ENCODE measurements around the gene GPRC6A. TPM values are rescaled to one million over a fixed set of nuclear protein-coding genes. Genes with fewer than 3 reads are reported as not detected.

Gene GPRC6A
- total and polyA plus RNA-seq, 10 of the 15 experiments (the other 5 are each of a cell fraction or from before 2014, with no cell fraction given): not detected

Other genes with a start within 250 kb of the GPRC6A start
- gene RSPH4A, start 212.6 kb downstream of the GPRC6A start, total RNA-seq (2014; rRNA removed): 0.23 and 0.27 TPM in 2 replicates
- 0.22 and 0.28 TPM in 2 replicates for gene RSPH4A, start 212.6 kb downstream of the GPRC6A start, total RNA-seq (2014; rRNA removed; fragmentation: Illumina TruSeq; extraction: Trizol)
- gene RSPH4A, start 212.6 kb downstream of the GPRC6A start, total RNA-seq (2021): 0.13 and 0.28 TPM in 2 replicates
- gene RSPH4A, start 212.6 kb downstream of the GPRC6A start, polyA plus RNA-seq (2011; rRNA removed): 0.08 and 0.10 TPM in 2 replicates
- gene RSPH4A, start 212.6 kb downstream of the GPRC6A start, polyA plus RNA-seq (2014; fragmentation: Illumina TruSeq; extraction: Trizol): 0.16 and 0.21 TPM in 2 replicates
- under 1 TPM; 0.07 to 0.23 TPM for gene RSPH4A, start 212.6 kb downstream of the GPRC6A start, polyA plus RNA-seq (2014; fragmentation: Nextera tagmentation; extraction: Ambion mirVana)
- gene RSPH4A, start 212.6 kb downstream of the GPRC6A start, polyA plus RNA-seq (2014; rRNA removed): 0.08 and 0.23 TPM in 2 replicates
- under 1 TPM in 1 of 2 experiments, not detected in 1; 0.09 TPM for gene RSPH4A, start 212.6 kb downstream of the GPRC6A start, polyA plus RNA-seq (2016; fragmentation: Nextera tagmentation; extraction: Ambion mirVana)
- gene ZUP1, start 160.3 kb downstream of the GPRC6A start, total RNA-seq (2014; rRNA removed): 16.5 and 20.8 TPM in 2 replicates
- 27.0 TPM in 2 replicates for gene ZUP1, start 160.3 kb downstream of the GPRC6A start, total RNA-seq (2014; rRNA removed; fragmentation: Illumina TruSeq; extraction: Trizol)
- 15.5 and 16.5 TPM in 2 replicates for gene ZUP1, start 160.3 kb downstream of the GPRC6A start, total RNA-seq (2021)
- gene ZUP1, start 160.3 kb downstream of the GPRC6A start, polyA plus RNA-seq (2011; rRNA removed): 24.1 and 41.6 TPM in 2 replicates
- gene ZUP1, start 160.3 kb downstream of the GPRC6A start, polyA plus RNA-seq (2014; fragmentation: Illumina TruSeq; extraction: Trizol): 22.6 and 33.5 TPM in 2 replicates
- gene ZUP1, start 160.3 kb downstream of the GPRC6A start, polyA plus RNA-seq (2014; fragmentation: Nextera tagmentation; extraction: Ambion mirVana): 10 to 100 TPM in 1 of 2 experiments, 1 to 10 TPM in 1; 10.0 to 16.4 TPM
- 13.1 and 14.4 TPM in 2 replicates for gene ZUP1, start 160.3 kb downstream of the GPRC6A start, polyA plus RNA-seq (2014; rRNA removed)
- 10 to 100 TPM; 19.6 to 19.8 TPM for gene ZUP1, start 160.3 kb downstream of the GPRC6A start, polyA plus RNA-seq (2016; fragmentation: Nextera tagmentation; extraction: Ambion mirVana)
- 4.2 and 4.8 TPM in 2 replicates for gene KPNA5, start 147.9 kb downstream of the GPRC6A start, total RNA-seq (2014; rRNA removed)
- 7.0 and 7.6 TPM in 2 replicates for gene KPNA5, start 147.9 kb downstream of the GPRC6A start, total RNA-seq (2014; rRNA removed; fragmentation: Illumina TruSeq; extraction: Trizol)
- 6.0 and 7.0 TPM in 2 replicates for gene KPNA5, start 147.9 kb downstream of the GPRC6A start, total RNA-seq (2021)
- gene KPNA5, start 147.9 kb downstream of the GPRC6A start, polyA plus RNA-seq (2011; rRNA removed): 4.8 and 10.6 TPM in 2 replicates
- gene KPNA5, start 147.9 kb downstream of the GPRC6A start, polyA plus RNA-seq (2014; fragmentation: Illumina TruSeq; extraction: Trizol): 4.7 and 5.9 TPM in 2 replicates
- 1 to 10 TPM; 1.9 to 2.5 TPM for gene KPNA5, start 147.9 kb downstream of the GPRC6A start, polyA plus RNA-seq (2014; fragmentation: Nextera tagmentation; extraction: Ambion mirVana)
- 2.9 and 4.6 TPM in 2 replicates for gene KPNA5, start 147.9 kb downstream of the GPRC6A start, polyA plus RNA-seq (2014; rRNA removed)
- gene KPNA5, start 147.9 kb downstream of the GPRC6A start, polyA plus RNA-seq (2016; fragmentation: Nextera tagmentation; extraction: Ambion mirVana): 1 to 10 TPM; 3.0 to 4.4 TPM
- gene FAM162B, start 63.4 kb downstream of the GPRC6A start, total RNA-seq (2014; rRNA removed): not detected in 2 replicates
- not detected in 2 replicates for gene FAM162B, start 63.4 kb downstream of the GPRC6A start, total RNA-seq (2014; rRNA removed; fragmentation: Illumina TruSeq; extraction: Trizol)
- gene FAM162B, start 63.4 kb downstream of the GPRC6A start, total RNA-seq (2021): not detected in 2 replicates
- not detected in 2 replicates for gene FAM162B, start 63.4 kb downstream of the GPRC6A start, polyA plus RNA-seq (2011; rRNA removed)
- gene FAM162B, start 63.4 kb downstream of the GPRC6A start, polyA plus RNA-seq (2014; fragmentation: Illumina TruSeq; extraction: Trizol): not detected in 2 replicates
- not detected for gene FAM162B, start 63.4 kb downstream of the GPRC6A start, polyA plus RNA-seq (2014; fragmentation: Nextera tagmentation; extraction: Ambion mirVana)
- not detected in 2 replicates for gene FAM162B, start 63.4 kb downstream of the GPRC6A start, polyA plus RNA-seq (2014; rRNA removed)
- not detected for gene FAM162B, start 63.4 kb downstream of the GPRC6A start, polyA plus RNA-seq (2016; fragmentation: Nextera tagmentation; extraction: Ambion mirVana)
- gene RFX6, start 48.2 kb upstream of the GPRC6A start, total RNA-seq (2014; rRNA removed): not detected in 2 replicates
- not detected in 2 replicates for gene RFX6, start 48.2 kb upstream of the GPRC6A start, total RNA-seq (2014; rRNA removed; fragmentation: Illumina TruSeq; extraction: Trizol)
- not detected in 2 replicates for gene RFX6, start 48.2 kb upstream of the GPRC6A start, total RNA-seq (2021)
- not detected in 2 replicates for gene RFX6, start 48.2 kb upstream of the GPRC6A start, polyA plus RNA-seq (2011; rRNA removed)
- gene RFX6, start 48.2 kb upstream of the GPRC6A start, polyA plus RNA-seq (2014; fragmentation: Illumina TruSeq; extraction: Trizol): not detected in 2 replicates
- gene RFX6, start 48.2 kb upstream of the GPRC6A start, polyA plus RNA-seq (2014; fragmentation: Nextera tagmentation; extraction: Ambion mirVana): not detected
- gene RFX6, start 48.2 kb upstream of the GPRC6A start, polyA plus RNA-seq (2014; rRNA removed): not detected in 2 replicates
- not detected for gene RFX6, start 48.2 kb upstream of the GPRC6A start, polyA plus RNA-seq (2016; fragmentation: Nextera tagmentation; extraction: Ambion mirVana)